Right atrium auricular region (tissue), 2 donors: ENCODE results near the gene STRIT1. TPM values are rescaled to one million over a fixed set of nuclear protein-coding genes. Genes with fewer than 3 reads are reported as not detected.
"Not testable (repeated sequence)": the region's sequence is repeated elsewhere in the genome, so short reads cannot be mapped to it uniquely, and the experiment has no call there.

ENCODE experiments used
- DNase-seq: peaks from one replicate; pipeline ENCODE4 v3.0.0-alpha.2; 2019; ENCODE audit warnings: low spot score
- H3K27ac ChIP-seq, 2 donors: fragments of 200-600 bp; sonication (generic); 1 replicate in 1 of 2; 2 replicates in 1 of 2; pipeline ENCODE4 v1.5.1; 2016 to 2019
- H3K27me3 ChIP-seq, 2 donors: fragments of 200-600 bp; sonication (generic); one replicate each; pipeline versions ENCODE4 v1.5.1 to v1.6.0; 2017 to 2019
- H3K36me3 ChIP-seq: fragments of 200-600 bp; sonication (generic); one replicate; pipeline ENCODE4 v1.5.1; 2016
- H3K4me1 ChIP-seq, 2 donors: fragments of 200-600 bp; sonication (generic); one replicate each; pipeline versions ENCODE4 v1.5.1 to v1.6.0; 2017 to 2019
- H3K4me3 ChIP-seq, 2 donors: fragments of 200-600 bp; sonication (generic); 1 replicate in 1 of 2; 2 replicates in 1 of 2; pipeline ENCODE4 v1.5.1; 2017 to 2019; ENCODE audit warnings: mild to moderate bottlenecking in 1 of 2, moderate library complexity in 1 of 2
- H3K9me3 ChIP-seq, 2 donors: fragments of 200-600 bp; sonication (generic); one replicate each; pipeline ENCODE4 v1.5.1; 2019
- CTCF ChIP-seq, 2 donors: fragments of 200-600 bp; sonication (generic); IDR thresholded peaks; one replicate each; pipeline ENCODE4 v1.5.1; 2019; ENCODE audit warnings: antibody characterized with exemption in 2 of 2
- total RNA-seq, 2 donors: library from RNA; depleted of rRNA; stranded (reverse); fragments of >200 nt; gene quantifications; one replicate each; pipeline ENCODE4 v1.1.0, GENCODE V29; 2016

STRIT1 gene
- total RNA-seq, 2 donors from 2014 or later: not detected

GRCh38 chr3:155271343-155271613 lies 22.2 kb downstream of the STRIT1 start:
- Histone ChIP-seq H3K27ac (no peak overlapping the region), H3K4me3 (no peak overlapping the region), H3K4me1 (no peaks in the 10 kb centered on the region), H3K36me3 (no peaks in the 10 kb centered on the region), H3K9me3 (no peaks in the 10 kb centered on the region), H3K27me3 (no peaks in the 10 kb centered on the region)
- DNase-seq: no peak
- TF ChIP-seq CTCF (IDR thresholded peaks at IDR 0.05): no peak

- Histone ChIP-seq H3K4me3 (no peak overlapping the region), H3K27ac (no peak overlapping the region), H3K4me1 (no peaks in the 10 kb centered on the region), H3K36me3 (no peaks in the 10 kb centered on the region), H3K27me3 (no peaks in the 10 kb centered on the region), H3K9me3 (no peaks in the 10 kb centered on the region)
- DNase-seq: no peak
- no peak for TF ChIP-seq CTCF (IDR thresholded peaks at IDR 0.05)
These were observed 22.8 kb downstream of the STRIT1 start for GRCh38 chr3:155270485-155271342.

- no peaks in the 10 kb centered on the region for H3K4me1 ChIP-seq
These were observed 23.4 kb downstream of the STRIT1 start for GRCh38 chr3:155270063-155270462.

GRCh38 chr3:155262855-155263254 lies 30.6 kb downstream of the STRIT1 start:
- H3K4me3 ChIP-seq, DNase-seq, H3K9me3 ChIP-seq, H3K36me3 ChIP-seq, H3K4me1 ChIP-seq, H3K27ac ChIP-seq, H3K27me3 ChIP-seq: not testable (repeated sequence)

More at GRCh38 chr3:155270063-155270462, 23.4 kb downstream of the STRIT1 start:
- DNase-seq: no peak
- Histone ChIP-seq H3K9me3 (no peaks in the 10 kb centered on the region), H3K36me3 (no peaks in the 10 kb centered on the region), H3K27me3 (no peaks in the 10 kb centered on the region), H3K4me3 (no peak overlapping the region), H3K27ac (no peak overlapping the region)
- TF ChIP-seq CTCF (IDR thresholded peaks at IDR 0.05): no peak

GRCh38 chr3:155262295-155262694 lies 31.2 kb downstream of the STRIT1 start:
- DNase-seq: no peak
- no peak for TF ChIP-seq CTCF (IDR thresholded peaks at IDR 0.05)

GRCh38 chr3:155254445-155254844 lies 39.0 kb downstream of the STRIT1 start:
- Histone ChIP-seq H3K4me3 (no peak overlapping the region), H3K4me1 (no peaks in the 10 kb centered on the region), H3K36me3 (no peaks in the 10 kb centered on the region), H3K9me3 (no peaks in the 10 kb centered on the region), H3K27ac (no peak overlapping the region), H3K27me3 (no peaks in the 10 kb centered on the region)
- DNase-seq: no peak
- TF ChIP-seq CTCF (IDR thresholded peaks at IDR 0.05): no peak

More at GRCh38 chr3:155262295-155262694, 31.2 kb downstream of the STRIT1 start:
- Histone ChIP-seq H3K36me3 (no peaks in the 10 kb centered on the region), H3K4me1 (no peaks in the 10 kb centered on the region), H3K27me3 (no peaks in the 10 kb centered on the region), H3K4me3 (no peak overlapping the region), H3K27ac (no peak overlapping the region), H3K9me3 (no peaks in the 10 kb centered on the region)
